SK-N-MC (cell line): Measurements from ENCODE around the gene DDX17.

Experiments used
- EZH2 ChIP-seq: fragments of 200-600 bp; sonication (generic); IDR thresholded peaks from one replicate; pipeline ENCODE4 v1.6.1; 2017; ENCODE audit warnings: antibody characterized with exemption
- POLR2AphosphoS5 ChIP-seq: IDR thresholded peaks from 2 replicates; pipeline ENCODE4 v1.6.1; 2012; ENCODE audit warnings: mild to moderate bottlenecking, low read depth, low read length, borderline replicate concordance

- no peak for TF ChIP-seq POLR2AphosphoS5
- TF ChIP-seq EZH2 = no peak
Measured at GRCh38 chr22:38444783-38445182, 61.3 kb downstream of the DDX17 start.
